Common myeloid progenitor, CD34-positive (primary cell): ENCODE data around the gene CLCN4.
A peak's percentile ranks its signal among the peaks of the same experiment; 100 is the strongest.

ENCODE experiments used
- CTCF ChIA-PET: fragments of 350-600 bp; sonication (Branson Sonifier 250); formaldehyde crosslinking; loops from one replicate; lab custom pipeline; 2021; ENCODE audit warnings: antibody characterized with exemption; lab: Charles Lee
- POLR2A ChIA-PET: fragments of 350-600 bp; sonication (Branson Sonifier 250); formaldehyde crosslinking; loops from one replicate; lab custom pipeline; 2021; ENCODE audit warnings: antibody characterized with exemption; lab: Charles Lee
- DNase-seq, 3 donors: peaks; one replicate each; pipeline versions ENCODE4 v3.0.0 to v3.0.0-alpha.2; 2013
- H3K27ac ChIP-seq, 2 experiments: 1 replicate in 1 of 2; 2 replicates in 1 of 2; pipeline ENCODE4 v1.7.0; 2013; ENCODE audit warnings: inconsistent platforms in 2 of 2, low read length in 2 of 2, mild to moderate bottlenecking in 2 of 2, low read depth in 1 of 2, moderate library complexity in 1 of 2; ENCODE audit not compliant: severe bottlenecking in 2 of 2, insufficient read depth in 1 of 2, poor library complexity in 1 of 2
- H3K27me3 ChIP-seq, 5 experiments: replicated peaks in 2 of 5; 1 replicate in 3 of 5; 2 replicates in 2 of 5; pipeline versions ENCODE4 v1.6.1 to v1.7.0; 2013; ENCODE audit warnings: low read length in 4 of 5, mild to moderate bottlenecking in 2 of 5, moderate library complexity in 2 of 5, inconsistent platforms in 1 of 5; ENCODE audit not compliant: insufficient read depth in 5 of 5, control insufficient read depth in 4 of 5
- H3K36me3 ChIP-seq, 4 experiments: 1 replicate in 2 of 4; 2 replicates in 2 of 4; pipeline versions ENCODE4 v1.6.1 to v1.7.0; 2013; ENCODE audit warnings: low read length in 3 of 4, control low read depth in 1 of 4, mild to moderate bottlenecking in 1 of 4; ENCODE audit not compliant: control insufficient read depth in 4 of 4, insufficient read depth in 4 of 4
- H3K4me1 ChIP-seq, 4 experiments: 1 replicate in 3 of 4; 2 replicates in 1 of 4; pipeline versions ENCODE4 v1.6.1 to v1.7.1; 2013; ENCODE audit warnings: low read length in 3 of 4, mild to moderate bottlenecking in 3 of 4, control low read depth in 1 of 4, inconsistent platforms in 1 of 4, moderate library complexity in 1 of 4; ENCODE audit not compliant: control insufficient read depth in 4 of 4, insufficient read depth in 4 of 4; ENCODE audit errors: control extremely low read depth in 1 of 4
- H3K4me3 ChIP-seq, 7 experiments: 1 replicate in 4 of 7; 2 replicates in 3 of 7; pipeline versions ENCODE4 v1.5.1 to v1.7.0; 2013; ENCODE audit warnings: mild to moderate bottlenecking in 7 of 7, low read length in 6 of 7, moderate library complexity in 6 of 7, inconsistent platforms in 2 of 7, low read depth in 2 of 7, control low read depth in 1 of 7; ENCODE audit not compliant: insufficient read depth in 4 of 7, control insufficient read depth in 1 of 7; ENCODE audit errors: extremely low read depth in 1 of 7
- H3K9me3 ChIP-seq, 5 experiments: 1 replicate in 4 of 5; 2 replicates in 1 of 5; pipeline versions ENCODE4 v1.6.1 to v1.7.1; 2013; ENCODE audit warnings: low read length in 4 of 5, mild to moderate bottlenecking in 2 of 5, inconsistent platforms in 1 of 5, low read depth in 1 of 5, moderate library complexity in 1 of 5; ENCODE audit not compliant: control insufficient read depth in 4 of 5, insufficient read depth in 2 of 5; ENCODE audit errors: control extremely low read depth in 1 of 5
- WGBS: methylation state at CpG from one replicate; pipeline ENCODE4 v1.1.5; 2013; ENCODE audit not compliant: insufficient coverage; 5-methylcytosine and 5-hydroxymethylcytosine counted together

CLCN4 gene

GRCh38 chrX:10119399-10119990, 37.3 kb upstream of the CLCN4 start:
- Histone ChIP-seq H3K36me3 (peaks cover 2 to 29% (median 13%) of the 10 kb centered on the region in 4 experiments), H3K4me1 (peaks cover 5 to 34% (median 21%) of the 10 kb centered on the region in 4 experiments), H3K27me3 (no peaks in the 10 kb centered on the region), H3K27ac (no peak overlapping the region), H3K4me3 (no peak overlapping the region), H3K9me3 (peaks cover 0 to 25% (median 0%) of the 10 kb centered on the region in 5 experiments)
- WGBS, result 26% methylated on average over 8 of the region's 16 CpGs
- ChIA-PET CTCF (interaction anchor here (0.6 to 8.6 kb wide), 23 partner anchors 12 to 243 kb away, joined by 3 to 84 read pairs (median 5); no protein-coding TSS in a partner anchor), POLR2A (interaction anchor here (0.6 to 0.7 kb wide), 2 partner anchors 9 to 743 kb away, joined by 3 read pairs; no protein-coding TSS in a partner anchor)
- peak; percentile 84 to 96 (median 92) for DNase-seq

GRCh38 chrX:10120331-10120730, 36.4 kb upstream of the CLCN4 start:
- Histone ChIP-seq H3K36me3 (peaks cover 2 to 32% (median 14%) of the 10 kb centered on the region in 4 experiments), H3K27me3 (no peaks in the 10 kb centered on the region), H3K9me3 (peaks cover 0 to 25% (median 0%) of the 10 kb centered on the region in 5 experiments), H3K27ac (no peak overlapping the region), H3K4me3 (peak overlapping the region in 1 of 7 experiments; percentile 19), H3K4me1 (peaks cover 5 to 33% (median 21%) of the 10 kb centered on the region in 4 experiments)
- ChIA-PET CTCF (interaction anchor here (0.6 to 8.6 kb wide), 22 partner anchors 8 to 237 kb away, joined by 3 to 84 read pairs (median 4); no protein-coding TSS in a partner anchor), POLR2A (no interaction called here)
- WGBS, result 78% methylated on average over 5 of the region's 8 CpGs
- DNase-seq, result no peak

GRCh38 chrX:10120828-10121227, 35.9 kb upstream of the CLCN4 start:
- WGBS, result 78% methylated on average over 4 of the region's 7 CpGs
- CTCF ChIA-PET, result interaction anchor here (0.7 to 8.6 kb wide), 15 partner anchors 9 to 238 kb away, joined by 3 to 84 read pairs (median 5); no protein-coding TSS in a partner anchor
- POLR2A ChIA-PET, result no interaction called here
- H3K9me3 ChIP-seq, result peaks cover 0 to 25% (median 0%) of the 10 kb centered on the region in 5 experiments
- H3K4me3 ChIP-seq, result peak overlapping the region in 1 of 7 experiments; percentile 19
- peak in 2 of 3 donors; percentile 19 to 26 for DNase-seq
- peaks cover 5 to 32% (median 21%) of the 10 kb centered on the region in 4 experiments for H3K4me1 ChIP-seq
- H3K36me3 ChIP-seq, result peaks cover 2 to 32% (median 14%) of the 10 kb centered on the region in 4 experiments
- H3K27ac ChIP-seq, result no peak overlapping the region
- no peaks in the 10 kb centered on the region for H3K27me3 ChIP-seq

- WGBS, result 38% methylated on average over 9 of the region's 9 CpGs
- ChIA-PET CTCF (interaction anchor here (0.6 to 8.6 kb wide), 4 partner anchors 65 to 135 kb away, joined by 3 to 84 read pairs (median 24); no protein-coding TSS in a partner anchor), POLR2A (no interaction called here)
- peak; percentile 44 to 90 (median 86) for DNase-seq
- H3K27me3 ChIP-seq, result no peaks in the 10 kb centered on the region
- peaks cover 5 to 32% (median 21%) of the 10 kb centered on the region in 4 experiments for H3K4me1 ChIP-seq
- peaks cover 0 to 34% (median 13%) of the 10 kb centered on the region in 4 experiments for H3K36me3 ChIP-seq
- H3K27ac ChIP-seq, result no peak overlapping the region
- H3K4me3 ChIP-seq, result peak overlapping the region in 3 of 7 experiments; percentile 15 to 54 (median 38)
- H3K9me3 ChIP-seq, result peaks cover 0 to 25% (median 0%) of the 10 kb centered on the region in 5 experiments
Measured at GRCh38 chrX:10121787-10122186, 35.0 kb upstream of the CLCN4 start.

- POLR2A ChIA-PET, result no interaction called here
- CTCF ChIA-PET, result interaction anchor here (1.5 kb wide), 1 partner anchor 129 kb away, joined by 3 read pairs; no protein-coding TSS in a partner anchor
- peaks cover 0 to 3% (median 0%) of the 10 kb centered on the region in 5 experiments for H3K27me3 ChIP-seq
- H3K27ac ChIP-seq, result no peak overlapping the region
- H3K4me1 ChIP-seq, result peaks cover 5 to 32% (median 21%) of the 10 kb centered on the region in 4 experiments
- no peak for DNase-seq
- peaks cover 0 to 10% (median 0%) of the 10 kb centered on the region in 5 experiments for H3K9me3 ChIP-seq
- H3K4me3 ChIP-seq, result no peak overlapping the region
- WGBS, result 98% methylated on average over 20 of the region's 20 CpGs
- H3K36me3 ChIP-seq, result peaks cover 0 to 31% (median 7%) of the 10 kb centered on the region in 4 experiments
Measured at GRCh38 chrX:10124506-10125247, 32.1 kb upstream of the CLCN4 start.

- Histone ChIP-seq H3K9me3 (peaks cover 0 to 6% (median 0%) of the 10 kb centered on the region in 5 experiments), H3K4me3 (no peak overlapping the region), H3K27me3 (peaks cover 0 to 3% (median 0%) of the 10 kb centered on the region in 5 experiments), H3K4me1 (peaks cover 5 to 27% (median 21%) of the 10 kb centered on the region in 4 experiments), H3K27ac (no peak overlapping the region), H3K36me3 (peaks cover 0 to 36% (median 7%) of the 10 kb centered on the region in 4 experiments)
- CTCF ChIA-PET, result interaction anchor here (1.5 kb wide), 1 partner anchor 130 kb away, joined by 3 read pairs; no protein-coding TSS in a partner anchor
- 83% methylated on average over 13 of the region's 13 CpGs for WGBS
- DNase-seq, result no peak
- POLR2A ChIA-PET, result interaction anchor here (0.6 kb wide), 1 partner anchor 227 kb away, joined by 3 read pairs; no protein-coding TSS in a partner anchor
Measured at GRCh38 chrX:10125248-10125615, 31.5 kb upstream of the CLCN4 start.
